HG03175 (cell line): ENCODE results near the gene PDS5B.
"Not testable (repeated sequence)": the region's sequence is repeated elsewhere in the genome, so short reads cannot be mapped to it uniquely, and the experiment has no call there.

Experiments
- ATAC-seq: cut with Tn5 transposase; IDR thresholded peaks from one replicate; pipeline ENCODE4 v1.9.1; 2021; ENCODE audit warnings: mild to moderate bottlenecking, moderate library complexity; ENCODE audit not compliant: unreplicated experiment

PDS5B gene

DNA sequence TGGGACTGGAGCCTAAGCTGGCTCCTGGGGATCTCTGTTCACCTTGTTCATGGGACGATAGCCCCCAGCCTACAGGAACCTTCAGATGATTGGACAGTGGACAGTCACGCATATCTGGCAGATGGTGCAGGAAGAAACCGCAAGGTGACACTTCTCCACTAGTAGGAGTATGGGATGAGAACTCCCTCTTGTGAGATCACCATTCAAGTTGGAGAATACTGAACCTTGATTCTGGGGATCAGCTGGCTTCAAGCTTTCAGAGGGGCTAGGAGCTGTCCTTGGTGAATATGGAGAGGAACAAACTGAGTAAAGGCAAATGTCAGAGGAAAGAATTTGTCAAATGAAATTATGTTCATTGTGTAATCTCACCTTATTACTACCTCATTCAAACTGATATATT, 204.5 kb downstream of the PDS5B start:
- no peak for ATAC-seq

DNA sequence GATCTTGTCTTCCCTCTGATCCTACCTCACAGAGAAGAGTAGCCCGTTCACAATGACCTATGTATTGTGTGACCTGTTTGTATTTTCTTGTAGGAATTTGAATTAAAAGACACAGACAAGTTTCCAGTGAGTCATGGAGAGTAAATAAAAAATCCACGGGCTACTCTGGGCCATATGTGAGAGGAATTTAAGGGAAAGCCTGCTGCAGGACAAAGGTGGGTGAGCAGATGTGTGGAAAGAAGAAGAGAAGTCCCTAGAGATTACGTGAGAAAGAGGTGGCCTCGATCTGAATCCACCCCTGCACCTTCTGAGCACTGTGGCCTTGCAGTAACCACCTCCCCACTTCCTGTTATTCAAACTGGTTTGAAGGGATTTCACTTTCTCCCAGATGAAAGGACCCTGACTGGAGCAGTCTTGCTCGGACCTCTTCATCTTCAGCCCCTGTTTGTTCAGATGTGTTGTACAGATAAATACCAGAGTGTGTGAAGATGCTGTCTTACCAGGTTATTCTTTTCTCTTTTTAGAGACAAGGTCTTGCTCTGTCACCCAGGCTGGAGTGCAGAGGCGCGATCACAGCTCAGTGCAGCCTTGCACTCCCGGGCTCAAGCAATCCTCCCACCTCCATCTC, 205.4 kb downstream of the PDS5B start:
- ATAC-seq: peak; percentile 67

DNA sequence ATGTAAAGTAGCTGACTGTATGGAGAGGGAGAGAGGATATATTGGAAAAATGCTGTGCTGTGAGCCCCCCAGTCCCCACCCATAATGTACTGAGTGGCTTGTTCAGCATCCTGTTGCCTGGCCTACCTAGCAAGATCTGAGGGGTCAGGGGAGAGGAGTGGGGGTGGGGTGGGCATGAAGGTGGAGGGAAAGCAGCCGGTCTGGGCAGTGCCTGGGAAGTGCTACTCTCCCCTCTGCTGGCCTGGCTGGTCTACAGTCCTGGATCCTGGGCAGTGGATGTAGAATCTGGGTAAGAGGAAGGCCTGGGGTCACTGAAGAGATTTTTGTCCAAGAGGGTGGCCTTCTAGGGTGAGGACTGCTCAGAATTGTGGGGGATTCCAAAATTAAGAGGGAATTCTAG, 210.5 kb downstream of the PDS5B start:
- no peak for ATAC-seq

DNA sequence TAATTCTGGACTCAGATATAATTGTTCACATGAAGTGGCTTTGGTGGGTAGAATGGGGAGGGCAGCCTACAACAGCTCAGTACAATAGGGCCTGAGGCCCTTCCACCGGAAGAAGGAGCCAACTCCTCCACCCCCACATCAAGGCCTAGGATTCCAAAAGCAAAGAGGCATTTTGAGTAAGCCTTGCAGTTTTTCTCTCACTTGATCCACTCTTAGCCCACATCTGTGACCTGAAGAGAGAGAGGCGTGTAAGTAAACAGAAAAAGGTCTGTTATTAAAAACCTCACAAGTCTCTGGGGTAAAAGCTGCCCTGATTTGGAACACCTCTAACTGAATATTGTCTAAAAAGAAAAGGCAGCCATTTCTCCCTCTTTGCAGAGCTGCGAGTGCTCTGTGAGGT, 215.9 kb downstream of the PDS5B start:
- ATAC-seq: no peak

DNA sequence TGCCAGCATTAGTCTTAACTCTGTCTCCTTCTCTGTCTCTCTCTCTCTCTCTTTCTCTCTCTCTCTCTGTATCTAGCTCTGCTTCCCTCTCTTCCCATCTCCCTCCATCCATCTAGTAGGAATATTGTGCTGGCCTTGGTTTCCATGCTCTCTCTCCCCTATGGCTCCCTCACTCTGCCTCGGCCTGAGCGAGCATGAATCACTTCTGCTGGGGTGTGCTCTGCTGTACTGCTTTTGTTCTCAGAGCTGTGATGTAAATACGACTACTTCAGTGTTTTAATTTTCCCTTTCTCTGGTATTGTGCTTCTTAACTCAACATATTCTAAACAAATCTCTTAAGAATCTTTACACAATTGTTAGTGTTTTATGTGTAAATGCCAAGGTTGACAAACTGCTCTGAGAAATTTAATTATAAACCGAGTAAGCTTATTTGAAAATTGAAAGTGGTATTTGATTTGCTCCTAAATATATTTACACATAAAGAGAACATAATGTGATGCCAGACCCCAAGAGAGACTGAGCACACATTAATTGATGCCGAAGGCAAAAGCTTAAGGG, 218.5 kb downstream of the PDS5B start:
- ATAC-seq: no peak

DNA sequence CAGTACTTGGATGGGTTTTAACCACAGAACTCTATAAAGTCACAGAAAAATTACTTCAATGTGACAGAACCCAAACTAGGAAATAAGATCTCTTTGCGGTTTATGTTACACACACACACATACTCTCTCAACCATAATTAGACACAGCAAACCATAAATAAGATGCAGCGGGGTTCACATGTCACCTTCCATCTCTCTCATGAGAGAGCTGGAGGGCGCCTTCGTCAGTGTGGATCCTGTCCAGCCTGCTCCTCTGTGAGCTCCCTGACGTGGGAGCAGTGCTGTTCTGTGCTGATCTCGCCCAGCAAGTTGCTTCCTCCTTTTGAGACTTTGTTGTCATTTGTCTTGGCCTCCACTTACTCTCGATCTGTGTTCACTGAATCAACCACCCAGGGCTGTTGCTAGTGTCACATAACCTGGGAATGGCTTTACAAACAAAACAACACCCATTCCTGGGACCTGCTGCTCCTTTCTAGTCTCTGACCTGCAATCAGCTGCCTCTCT, 225.1 kb downstream of the PDS5B start:
- peak; percentile 77 for ATAC-seq

DNA sequence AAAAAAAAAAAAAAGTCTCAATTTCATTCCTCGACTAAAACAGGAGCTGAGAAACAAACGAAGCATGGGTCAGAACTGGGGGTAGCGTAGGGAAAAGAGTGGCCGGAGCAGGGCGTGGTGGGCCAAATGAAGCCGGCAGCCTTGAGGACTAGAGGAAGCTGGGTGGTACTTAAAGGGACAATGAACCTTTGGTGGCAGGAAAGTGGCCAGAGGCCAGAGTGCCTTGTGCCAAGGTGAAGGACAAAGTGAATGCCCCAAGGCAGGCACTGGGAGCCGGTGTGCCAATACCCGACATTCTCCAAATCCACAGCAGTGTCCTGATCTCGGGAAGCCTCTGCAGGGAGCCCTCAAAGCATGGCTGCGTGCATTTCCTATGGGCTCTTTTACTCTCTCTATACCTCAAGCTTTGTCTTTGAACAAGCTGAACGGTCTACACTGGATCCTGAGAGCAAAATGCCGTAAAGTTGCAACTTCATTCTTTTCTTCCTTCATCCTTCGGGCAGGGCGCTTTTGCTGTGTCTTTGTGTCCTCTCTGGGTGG, 235.0 kb downstream of the PDS5B start:
- no peak for ATAC-seq

DNA sequence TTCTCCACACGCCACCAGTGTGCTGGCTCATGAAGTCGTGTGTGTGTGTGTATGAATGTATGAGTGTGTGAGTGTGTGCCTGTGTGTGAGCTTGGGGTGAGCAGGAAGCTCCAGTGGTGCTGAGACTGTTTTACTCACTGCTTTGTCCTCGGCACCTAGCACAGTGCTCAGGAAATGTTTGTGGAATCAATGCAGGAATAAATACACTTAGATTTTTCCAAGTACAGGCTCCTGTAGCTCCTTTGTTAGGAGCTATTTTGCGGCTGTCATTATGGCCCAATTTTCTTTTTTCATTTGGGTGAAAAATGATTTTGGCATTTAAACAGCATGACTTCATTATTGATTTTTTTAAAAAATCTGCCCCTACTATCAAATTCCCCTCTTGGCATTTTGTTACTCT, 236.5 kb downstream of the PDS5B start:
- no peak for ATAC-seq

DNA sequence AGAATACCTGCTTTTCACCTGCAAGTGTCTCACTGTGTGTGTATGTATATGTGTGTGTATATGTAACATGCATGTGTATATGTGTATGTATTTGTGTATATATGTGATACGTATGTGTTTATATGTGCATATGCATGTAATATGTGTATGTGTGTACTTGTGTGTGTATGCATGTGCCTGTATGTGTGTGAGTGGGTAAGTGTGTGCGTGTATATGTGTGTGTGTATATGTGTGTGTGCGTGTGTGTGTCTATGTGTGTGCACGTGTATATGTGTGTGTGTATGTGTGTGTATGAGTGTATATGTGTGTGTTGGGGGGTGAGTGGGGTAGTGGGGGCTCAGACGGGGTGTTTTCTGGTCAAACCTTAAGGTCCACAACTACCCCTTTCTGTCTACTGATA, 237.3 kb downstream of the PDS5B start:
- ATAC-seq: no peak

DNA sequence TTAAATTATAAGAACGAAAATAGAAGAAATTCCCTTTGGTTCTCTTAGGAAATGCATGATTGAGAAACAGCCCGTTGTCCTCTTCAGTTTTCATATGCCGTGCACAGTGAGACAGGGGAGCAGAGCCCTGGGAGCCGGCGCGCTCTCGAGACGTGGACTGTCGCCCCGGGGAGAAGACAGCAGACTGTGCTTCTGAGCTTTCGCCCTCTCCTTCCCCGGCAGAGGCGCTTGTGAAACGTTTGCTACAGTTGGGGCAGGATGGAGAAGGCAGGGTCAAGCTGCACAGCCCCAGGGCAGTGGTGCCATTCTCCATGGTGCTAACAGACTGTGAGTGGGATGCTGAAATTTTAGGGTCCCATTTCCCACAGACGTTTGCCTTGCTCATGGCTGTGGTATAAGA, 237.8 kb downstream of the PDS5B start:
- ATAC-seq: no peak

DNA sequence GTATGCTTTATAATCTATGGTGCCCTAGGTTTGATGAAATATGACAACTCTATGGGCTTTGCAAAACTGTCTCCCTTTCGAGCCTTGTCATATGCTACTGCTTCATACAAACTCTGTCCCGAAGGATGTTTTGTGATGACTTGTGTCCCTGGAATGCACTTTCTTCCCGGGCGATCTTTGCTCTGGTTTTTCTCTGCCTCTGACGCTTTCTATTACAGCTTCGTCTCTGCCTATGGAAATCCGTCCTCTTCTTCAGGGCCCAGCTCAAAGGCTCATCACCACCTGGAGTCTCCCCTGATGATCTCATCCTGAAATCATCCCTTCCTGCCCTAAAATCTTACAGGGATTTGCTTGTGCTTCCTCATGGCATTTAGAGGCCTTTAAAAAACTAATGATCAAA, 238.4 kb downstream of the PDS5B start:
- ATAC-seq: no peak

DNA sequence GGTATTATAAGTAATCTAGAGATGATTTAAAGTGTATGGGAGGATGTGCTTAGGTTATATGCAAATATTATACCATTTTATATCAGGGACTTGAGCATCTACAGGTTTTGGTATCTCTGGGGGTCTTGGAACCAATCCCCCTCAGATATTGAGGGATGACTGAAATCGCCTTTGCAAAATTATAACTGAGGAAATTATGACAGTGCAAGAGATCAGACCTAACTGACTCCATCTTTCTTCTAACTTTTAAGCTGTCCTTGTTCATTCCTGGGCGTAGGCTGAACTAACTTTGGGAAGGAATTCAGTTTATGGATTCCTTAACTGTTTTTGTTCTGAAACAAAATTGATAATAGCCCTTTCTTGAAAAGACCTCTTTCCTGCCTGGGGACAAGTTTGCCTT, 239.2 kb downstream of the PDS5B start:
- ATAC-seq: no peak

DNA sequence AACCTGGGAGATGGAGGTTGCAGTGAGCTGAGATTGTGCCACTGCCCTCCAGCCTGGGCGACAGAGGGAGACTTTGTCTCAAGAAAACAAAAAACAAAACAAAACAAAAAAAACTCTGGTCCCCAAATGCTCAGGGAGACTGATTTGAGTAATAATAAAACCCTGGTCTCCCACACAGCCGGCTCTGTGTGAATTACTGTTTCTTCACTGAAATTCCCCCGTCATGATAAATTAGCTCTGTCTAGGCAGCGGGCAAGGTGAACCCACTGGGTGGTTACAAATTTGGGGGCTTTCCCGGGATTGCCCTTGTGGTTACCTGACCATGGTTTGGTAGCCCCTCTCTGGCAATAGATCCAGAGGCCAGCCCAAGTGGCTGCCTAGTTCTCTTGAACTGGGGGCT, 240.1 kb downstream of the PDS5B start:
- ATAC-seq: not testable (repeated sequence)
